ENCODE measurements around the gene TMEM132D.

The TMEM132D gene

GRCh38 chr12:129185855-129186254 lies 718.0 kb downstream of the TMEM132D start:
- Histone ChIP-seq H3K9ac (ENCODE audit: low read depth in 1 of 2, low read length in 2 of 2) (no peak overlapping the region), H3K36me3 (ENCODE audit: control insufficient read depth in 1 of 2, insufficient read depth in 2 of 2, low read length in 2 of 2) (no peaks in the 10 kb centered on the region), H3K4me1 (ENCODE audit: control insufficient read depth in 1 of 2, insufficient read depth in 2 of 2, low read length in 2 of 2) (no peaks in the 10 kb centered on the region), H3K27ac (ENCODE audit: low read depth, low read length) (no peak overlapping the region), H3K27me3 (ENCODE audit: control insufficient read depth in 1 of 2, insufficient read depth in 2 of 2, low read length in 2 of 2) (no peaks in the 10 kb centered on the region), H3K9me3 (ENCODE audit: control insufficient read depth in 1 of 2, low read length in 2 of 2) (no peaks in the 10 kb centered on the region), H3K4me3 (ENCODE audit: low read depth in 1 of 2, low read length in 2 of 2) (no peak overlapping the region)

- no peak overlapping the region for H3K4me3 ChIP-seq (ENCODE audit: low read depth in 1 of 2, low read length in 2 of 2)
- no peaks in the 10 kb centered on the region for H3K36me3 ChIP-seq (ENCODE audit: control insufficient read depth in 1 of 2, insufficient read depth in 2 of 2, low read length in 2 of 2)
- no peaks in the 10 kb centered on the region for H3K4me1 ChIP-seq (ENCODE audit: control insufficient read depth in 1 of 2, insufficient read depth in 2 of 2, low read length in 2 of 2)
- H3K27ac ChIP-seq (ENCODE audit: low read depth, low read length), result no peak overlapping the region
- no peak overlapping the region for H3K9ac ChIP-seq (ENCODE audit: low read depth in 1 of 2, low read length in 2 of 2)
- no peaks in the 10 kb centered on the region for H3K9me3 ChIP-seq (ENCODE audit: control insufficient read depth in 1 of 2, low read length in 2 of 2)
- H3K27me3 ChIP-seq (ENCODE audit: control insufficient read depth in 1 of 2, insufficient read depth in 2 of 2, low read length in 2 of 2), result no peaks in the 10 kb centered on the region
Measured at GRCh38 chr12:129184127-129184928, 719.5 kb downstream of the TMEM132D start.

GRCh38 chr12:129179941-129180553 lies 723.8 kb downstream of the TMEM132D start:
- H3K9ac ChIP-seq (ENCODE audit: low read depth in 1 of 2, low read length in 2 of 2), result no peak overlapping the region
- no peaks in the 10 kb centered on the region for H3K27me3 ChIP-seq (ENCODE audit: control insufficient read depth in 1 of 2, insufficient read depth in 2 of 2, low read length in 2 of 2)
- no peaks in the 10 kb centered on the region for H3K36me3 ChIP-seq (ENCODE audit: control insufficient read depth in 1 of 2, insufficient read depth in 2 of 2, low read length in 2 of 2)
- no peak overlapping the region for H3K4me3 ChIP-seq (ENCODE audit: low read depth in 1 of 2, low read length in 2 of 2)
- no peaks in the 10 kb centered on the region for H3K4me1 ChIP-seq (ENCODE audit: control insufficient read depth in 1 of 2, insufficient read depth in 2 of 2, low read length in 2 of 2)
- H3K27ac ChIP-seq (ENCODE audit: low read depth, low read length), result no peak overlapping the region
- no peaks in the 10 kb centered on the region for H3K9me3 ChIP-seq (ENCODE audit: control insufficient read depth in 1 of 2, low read length in 2 of 2)

- H3K27ac ChIP-seq (ENCODE audit: low read depth, low read length), result no peak overlapping the region
- no peaks in the 10 kb centered on the region for H3K36me3 ChIP-seq (ENCODE audit: control insufficient read depth in 1 of 2, insufficient read depth in 2 of 2, low read length in 2 of 2)
- no peak overlapping the region for H3K4me3 ChIP-seq (ENCODE audit: low read depth in 1 of 2, low read length in 2 of 2)
- H3K27me3 ChIP-seq (ENCODE audit: control insufficient read depth in 1 of 2, insufficient read depth in 2 of 2, low read length in 2 of 2), result no peaks in the 10 kb centered on the region
- no peaks in the 10 kb centered on the region for H3K9me3 ChIP-seq (ENCODE audit: control insufficient read depth in 1 of 2, low read length in 2 of 2)
- no peak overlapping the region for H3K9ac ChIP-seq (ENCODE audit: low read depth in 1 of 2, low read length in 2 of 2)
- H3K4me1 ChIP-seq (ENCODE audit: control insufficient read depth in 1 of 2, insufficient read depth in 2 of 2, low read length in 2 of 2), result no peaks in the 10 kb centered on the region
Measured at GRCh38 chr12:129169928-129170327, 733.9 kb downstream of the TMEM132D start.

- Histone ChIP-seq H3K4me3 (ENCODE audit: low read depth in 1 of 2, low read length in 2 of 2) (no peak overlapping the region), H3K27ac (ENCODE audit: low read depth, low read length) (no peak overlapping the region), H3K36me3 (ENCODE audit: control insufficient read depth in 1 of 2, insufficient read depth in 2 of 2, low read length in 2 of 2) (no peaks in the 10 kb centered on the region), H3K9me3 (ENCODE audit: control insufficient read depth in 1 of 2, low read length in 2 of 2) (no peaks in the 10 kb centered on the region), H3K9ac (ENCODE audit: low read depth in 1 of 2, low read length in 2 of 2) (no peak overlapping the region), H3K27me3 (ENCODE audit: control insufficient read depth in 1 of 2, insufficient read depth in 2 of 2, low read length in 2 of 2) (no peaks in the 10 kb centered on the region), H3K4me1 (ENCODE audit: control insufficient read depth in 1 of 2, insufficient read depth in 2 of 2, low read length in 2 of 2) (no peaks in the 10 kb centered on the region)
Measured at GRCh38 chr12:129163861-129164260, 740.0 kb downstream of the TMEM132D start.

- Histone ChIP-seq H3K9me3 (ENCODE audit: control insufficient read depth in 1 of 2, low read length in 2 of 2) (no peaks in the 10 kb centered on the region), H3K4me1 (ENCODE audit: control insufficient read depth in 1 of 2, insufficient read depth in 2 of 2, low read length in 2 of 2) (no peaks in the 10 kb centered on the region), H3K36me3 (ENCODE audit: control insufficient read depth in 1 of 2, insufficient read depth in 2 of 2, low read length in 2 of 2) (no peaks in the 10 kb centered on the region), H3K9ac (ENCODE audit: low read depth in 1 of 2, low read length in 2 of 2) (no peak overlapping the region), H3K4me3 (ENCODE audit: low read depth in 1 of 2, low read length in 2 of 2) (no peak overlapping the region), H3K27me3 (ENCODE audit: control insufficient read depth in 1 of 2, insufficient read depth in 2 of 2, low read length in 2 of 2) (no peaks in the 10 kb centered on the region), H3K27ac (ENCODE audit: low read depth, low read length) (no peak overlapping the region)
Measured at GRCh38 chr12:129163461-129163860, 740.4 kb downstream of the TMEM132D start.

- Histone ChIP-seq H3K4me1 (ENCODE audit: control insufficient read depth in 1 of 2, insufficient read depth in 2 of 2, low read length in 2 of 2) (no peaks in the 10 kb centered on the region), H3K27me3 (ENCODE audit: control insufficient read depth in 1 of 2, insufficient read depth in 2 of 2, low read length in 2 of 2) (no peaks in the 10 kb centered on the region), H3K9me3 (ENCODE audit: control insufficient read depth in 1 of 2, low read length in 2 of 2) (no peaks in the 10 kb centered on the region), H3K9ac (ENCODE audit: low read depth in 1 of 2, low read length in 2 of 2) (no peak overlapping the region), H3K36me3 (ENCODE audit: control insufficient read depth in 1 of 2, insufficient read depth in 2 of 2, low read length in 2 of 2) (no peaks in the 10 kb centered on the region), H3K27ac (ENCODE audit: low read depth, low read length) (no peak overlapping the region), H3K4me3 (ENCODE audit: low read depth in 1 of 2, low read length in 2 of 2) (no peak overlapping the region)
Measured at GRCh38 chr12:129162805-129163204, 741.0 kb downstream of the TMEM132D start.

- Histone ChIP-seq H3K27ac (ENCODE audit: low read depth, low read length) (no peak overlapping the region), H3K4me3 (ENCODE audit: low read depth in 1 of 2, low read length in 2 of 2) (no peak overlapping the region), H3K9me3 (ENCODE audit: control insufficient read depth in 1 of 2, low read length in 2 of 2) (no peaks in the 10 kb centered on the region), H3K27me3 (ENCODE audit: control insufficient read depth in 1 of 2, insufficient read depth in 2 of 2, low read length in 2 of 2) (no peaks in the 10 kb centered on the region), H3K9ac (ENCODE audit: low read depth in 1 of 2, low read length in 2 of 2) (no peak overlapping the region), H3K36me3 (ENCODE audit: control insufficient read depth in 1 of 2, insufficient read depth in 2 of 2, low read length in 2 of 2) (no peaks in the 10 kb centered on the region), H3K4me1 (ENCODE audit: control insufficient read depth in 1 of 2, insufficient read depth in 2 of 2, low read length in 2 of 2) (no peaks in the 10 kb centered on the region)
Measured at GRCh38 chr12:129161511-129161910, 742.3 kb downstream of the TMEM132D start.

GRCh38 chr12:129160282-129160681 lies 743.5 kb downstream of the TMEM132D start:
- Histone ChIP-seq H3K9me3 (ENCODE audit: control insufficient read depth in 1 of 2, low read length in 2 of 2) (no peaks in the 10 kb centered on the region), H3K4me1 (ENCODE audit: control insufficient read depth in 1 of 2, insufficient read depth in 2 of 2, low read length in 2 of 2) (no peaks in the 10 kb centered on the region), H3K27me3 (ENCODE audit: control insufficient read depth in 1 of 2, insufficient read depth in 2 of 2, low read length in 2 of 2) (no peaks in the 10 kb centered on the region), H3K9ac (ENCODE audit: low read depth in 1 of 2, low read length in 2 of 2) (no peak overlapping the region), H3K27ac (ENCODE audit: low read depth, low read length) (no peak overlapping the region), H3K4me3 (ENCODE audit: low read depth in 1 of 2, low read length in 2 of 2) (no peak overlapping the region), H3K36me3 (ENCODE audit: control insufficient read depth in 1 of 2, insufficient read depth in 2 of 2, low read length in 2 of 2) (no peaks in the 10 kb centered on the region)

- Histone ChIP-seq H3K27ac (ENCODE audit: low read depth, low read length) (no peak overlapping the region), H3K9me3 (ENCODE audit: control insufficient read depth in 1 of 2, low read length in 2 of 2) (no peaks in the 10 kb centered on the region), H3K4me1 (ENCODE audit: control insufficient read depth in 1 of 2, insufficient read depth in 2 of 2, low read length in 2 of 2) (no peaks in the 10 kb centered on the region), H3K9ac (ENCODE audit: low read depth in 1 of 2, low read length in 2 of 2) (no peak overlapping the region), H3K27me3 (ENCODE audit: control insufficient read depth in 1 of 2, insufficient read depth in 2 of 2, low read length in 2 of 2) (no peaks in the 10 kb centered on the region), H3K4me3 (ENCODE audit: low read depth in 1 of 2, low read length in 2 of 2) (no peak overlapping the region), H3K36me3 (ENCODE audit: control insufficient read depth in 1 of 2, insufficient read depth in 2 of 2, low read length in 2 of 2) (no peaks in the 10 kb centered on the region)
Measured at GRCh38 chr12:129152351-129153104, 751.3 kb downstream of the TMEM132D start.
